IPS DF 4.7 (cell line): ENCODE data around the gene RIGI.
"Not testable (repeated sequence)": the region's sequence is repeated elsewhere in the genome, so short reads cannot be mapped to it uniquely, and the experiment has no call there.

Source experiments
- DNase-seq: peaks from one replicate; pipeline ENCODE4 v3.0.0-alpha.2; 2013; ENCODE audit warnings: low spot score; ENCODE audit errors: extremely low read depth

RIGI gene

GRCh38 chr9:32526041-32526706 is at the start of gene RIGI:
Gene RIGI, minus strand, starts transcription at chr9:32526196. Its CDS starts 30 bp downstream, at chr9:32526166.
- DNase-seq = no peak

- DNase-seq = no peak
Observed at GRCh38 chr9:32574858-32575257, 48.9 kb upstream of the RIGI start.

GRCh38 chr9:32573821-32574220 is 47.8 kb upstream of the RIGI start:
- DNase-seq = no peak

GRCh38 chr9:32572900-32573523 is 47.0 kb upstream of the RIGI start, which contains the start of gene NDUFB6:
Gene NDUFB6, minus strand, starts transcription at chr9:32573159. Its CDS starts 99 bp downstream, at chr9:32573060.
- no peak for DNase-seq

GRCh38 chr9:32571969-32572899 is 46.2 kb upstream of the RIGI start:
- DNase-seq = no peak

- no peak for DNase-seq
Observed at GRCh38 chr9:32570262-32570661, 44.3 kb upstream of the RIGI start.

GRCh38 chr9:32566770-32567169 is 40.8 kb upstream of the RIGI start:
- no peak for DNase-seq

- no peak for DNase-seq
Observed at GRCh38 chr9:32565967-32566366, 40.0 kb upstream of the RIGI start.

- no peak for DNase-seq
Observed at GRCh38 chr9:32558408-32558934, 32.5 kb upstream of the RIGI start.

GRCh38 chr9:32554591-32554990 is 28.6 kb upstream of the RIGI start:
- DNase-seq = no peak

GRCh38 chr9:32554107-32554506 is 28.1 kb upstream of the RIGI start:
- DNase-seq = no peak

GRCh38 chr9:32552172-32552872 is 26.3 kb upstream of the RIGI start, which contains the start of the genes SMIM27 and TOPORS:
Gene SMIM27, plus strand, starts transcription at chr9:32552327. Its CDS starts 108 bp downstream, at chr9:32552435.
Gene TOPORS, minus strand, starts transcription at chr9:32552586. Its CDS starts 150 bp downstream, at chr9:32552436.
- no peak for DNase-seq

GRCh38 chr9:32551276-32552051 is 25.5 kb upstream of the RIGI start:
- no peak for DNase-seq

GRCh38 chr9:32550562-32551275 is 24.7 kb upstream of the RIGI start:
- peak; percentile 62 for DNase-seq

GRCh38 chr9:32550150-32550561 is 24.2 kb upstream of the RIGI start:
- no peak for DNase-seq

- not testable (repeated sequence) for DNase-seq
Observed at GRCh38 chr9:32548213-32548612, 22.2 kb upstream of the RIGI start.

GRCh38 chr9:32545884-32546283 is 19.9 kb upstream of the RIGI start:
- DNase-seq = no peak

GRCh38 chr9:32543047-32543446 is 17.1 kb upstream of the RIGI start:
- DNase-seq = no peak

GRCh38 chr9:32533816-32534215 is 7.8 kb upstream of the RIGI start:
- DNase-seq = no peak
